GM12875 (cell line): ENCODE results near the gene DISC1.

Experiments used
- H3K4me3 ChIP-seq: one replicate; pipeline ENCODE4 v1.5.1; 2011; ENCODE audit warnings: low read depth, low read length, control low read depth
- CTCF ChIP-seq: IDR thresholded peaks from 2 replicates; pipeline ENCODE4 v1.5.1; 2011; ENCODE audit warnings: low read depth, mild to moderate bottlenecking, control low read depth, inconsistent platforms, low read length, moderate library complexity, borderline replicate concordance; ENCODE audit not compliant: insufficient read depth

Gene DISC1

DNA sequence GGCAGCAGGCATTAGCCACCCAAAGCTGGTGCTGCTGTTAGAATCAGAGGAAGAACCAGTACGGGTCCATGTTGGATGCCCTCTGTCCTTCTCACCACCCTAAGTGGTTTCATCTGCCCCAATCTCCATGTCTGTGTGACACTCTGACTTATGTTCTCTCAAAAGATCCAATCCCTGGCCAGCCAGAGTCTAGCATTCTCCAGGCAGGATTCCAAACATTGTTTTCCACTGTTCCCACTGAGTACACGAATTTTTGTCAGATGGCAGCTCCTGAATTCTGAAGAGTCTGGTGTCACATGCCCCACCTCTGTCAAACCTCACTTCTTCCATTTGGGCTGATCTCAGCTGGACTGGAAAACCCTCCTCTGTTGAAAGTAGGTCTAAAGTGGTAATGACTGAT is 166.0 kb downstream of the DISC1 start:
- no peak overlapping the region for H3K4me3 ChIP-seq
- no peak for TF ChIP-seq CTCF

DNA sequence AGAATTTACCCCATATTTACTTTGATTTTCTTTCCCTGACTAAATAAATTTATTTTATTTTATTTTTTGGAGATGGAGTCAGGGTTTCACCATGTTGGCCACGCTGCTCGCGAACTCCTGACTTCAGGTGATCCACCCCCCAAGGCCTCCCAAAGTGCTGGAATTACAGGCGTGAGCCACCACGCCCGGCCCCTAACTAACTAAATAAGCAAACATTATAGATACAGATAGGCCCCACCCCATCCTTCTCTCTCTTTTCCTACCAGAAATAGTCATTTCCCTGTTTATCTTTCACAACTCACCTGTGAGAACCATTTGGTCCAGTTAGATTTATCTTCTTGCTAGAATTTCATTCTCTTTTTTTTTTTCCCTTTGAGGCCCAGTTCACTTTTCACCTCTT is 167.3 kb downstream of the DISC1 start:
- TF ChIP-seq CTCF = no peak
- H3K4me3 ChIP-seq = no peak overlapping the region

DNA sequence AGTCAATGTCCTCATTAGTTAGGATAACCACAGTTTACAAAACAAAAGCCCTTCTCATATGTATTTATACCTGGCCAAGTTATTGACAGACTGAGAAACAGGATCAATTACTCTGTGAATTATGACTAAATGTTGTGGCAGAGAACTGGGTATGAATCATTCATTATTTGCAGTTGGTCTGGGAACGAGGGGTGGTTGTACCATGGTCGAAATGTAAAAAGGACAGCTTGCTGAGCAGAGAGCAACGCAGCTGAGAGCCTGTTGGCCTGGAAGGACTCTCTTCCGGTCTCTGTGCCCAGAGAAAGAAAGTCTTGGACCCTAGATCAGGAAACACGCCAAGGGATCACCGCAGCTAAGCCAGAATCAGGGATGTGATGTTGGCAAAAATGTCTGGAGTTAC is 169.6 kb downstream of the DISC1 start:
- TF ChIP-seq CTCF = no peak
- no peak overlapping the region for H3K4me3 ChIP-seq

DNA sequence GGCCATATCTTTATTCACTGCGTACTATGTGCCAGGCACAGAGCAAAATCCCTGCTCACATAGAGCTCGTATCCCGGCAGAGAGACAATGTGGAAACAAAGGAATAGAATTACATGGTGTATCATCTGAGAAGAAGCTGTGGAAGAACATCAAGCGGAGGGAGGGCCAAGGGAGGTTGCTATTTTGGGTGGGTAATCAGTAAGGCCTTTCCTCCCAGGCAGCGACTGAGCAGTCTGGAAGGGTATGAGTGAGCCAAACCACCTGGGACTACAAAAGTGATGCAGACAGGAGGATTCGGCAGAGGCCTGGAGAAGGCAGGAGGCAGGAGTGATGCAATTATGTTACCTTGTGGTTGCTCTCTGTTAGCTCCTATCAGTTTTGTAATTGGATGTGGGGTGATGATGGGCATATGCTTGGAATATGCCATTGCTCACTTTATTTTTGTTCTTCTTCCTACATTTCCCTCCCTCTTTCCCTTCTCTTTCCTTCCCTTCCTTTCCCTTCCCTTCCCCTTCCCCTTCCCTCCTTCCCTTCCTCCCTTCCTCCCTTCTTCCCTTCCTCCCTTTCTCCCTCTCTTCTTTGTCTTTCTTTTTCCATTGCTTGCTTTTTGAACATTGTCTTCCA is 172.9 kb downstream of the DISC1 start:
- TF ChIP-seq CTCF = no peak
- no peak overlapping the region for H3K4me3 ChIP-seq

DNA sequence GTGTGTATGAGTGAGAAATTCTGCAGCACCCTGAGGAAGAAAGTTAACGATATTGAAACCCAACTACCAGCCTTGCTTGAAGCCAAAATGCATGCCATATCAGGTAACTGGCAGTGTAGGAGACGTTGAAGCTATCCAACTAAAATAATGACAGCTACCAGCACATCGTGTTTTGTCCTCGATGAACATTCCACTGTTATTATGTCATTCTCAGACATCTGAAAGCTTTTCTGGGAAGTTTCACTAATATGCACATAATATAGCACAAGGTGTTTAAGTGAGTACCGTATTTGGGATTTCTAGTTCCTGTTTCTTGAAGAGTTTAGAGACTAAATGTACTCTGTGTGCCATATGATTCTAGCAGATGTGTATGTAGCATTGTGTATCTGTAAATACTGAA is 173.5 kb downstream of the DISC1 start:
- no peak for TF ChIP-seq CTCF
- H3K4me3 ChIP-seq = no peak overlapping the region

DNA sequence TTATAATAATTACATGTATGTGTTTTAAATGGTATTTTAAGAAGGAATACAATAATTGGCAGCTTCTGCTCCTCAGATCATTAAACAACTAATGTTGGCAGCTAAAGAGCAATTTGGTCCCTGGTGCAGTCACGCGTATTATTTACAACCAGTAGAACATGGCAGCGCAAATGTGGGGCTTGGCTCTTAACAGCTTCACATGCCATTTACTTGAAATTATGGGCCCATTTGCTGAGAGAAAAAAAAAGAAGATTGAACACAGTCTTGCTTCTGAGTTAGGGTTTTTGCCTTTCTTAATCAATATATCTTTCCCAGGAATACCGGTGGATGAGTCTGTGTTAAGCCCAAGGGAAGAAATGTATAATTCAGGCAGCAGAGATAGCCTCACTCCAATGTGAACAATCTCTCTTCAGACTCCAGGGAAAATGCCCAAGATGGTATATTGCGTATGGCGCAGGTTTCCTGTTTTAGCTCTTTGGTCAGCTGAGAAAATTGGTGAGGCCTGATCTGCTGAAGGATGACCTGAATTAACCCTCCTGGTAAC is 174.5 kb downstream of the DISC1 start:
- no peak overlapping the region for H3K4me3 ChIP-seq
- no peak for TF ChIP-seq CTCF

GRCh38 chr1:231803353-231803752 is 176.8 kb downstream of the DISC1 start:
- TF ChIP-seq CTCF = no peak
- no peak overlapping the region for H3K4me3 ChIP-seq
